Measurements from ENCODE around the gene HOXB1.

- TF ChIP-seq CTCF (IDR thresholded peaks at IDR 0.05; ENCODE audit: low read length) (no peak), EZH2 (IDR thresholded peaks at IDR 0.05; ENCODE audit: borderline replicate concordance, low read length) (no peak)
These were observed 47.8 kb downstream of the HOXB1 start for GRCh38 chr17:48483004-48483403.
